HepG2 (cell line): ENCODE data around the gene TBC1D20. TPM values are rescaled to one million over a fixed set of nuclear protein-coding genes. Genes with fewer than 3 reads are reported as not detected.

ENCODE experiments used
- BRD4 ChIP-seq: sonication (generic); formaldehyde crosslinking; IDR thresholded peaks from 2 replicates; pipeline ENCODE4 v1.4.0; 2020; ENCODE audit warnings: missing genetic modification reagents
- CAMTA2 ChIP-seq: sonication (generic); formaldehyde crosslinking; IDR thresholded peaks from 2 replicates; pipeline ENCODE4 v1.4.0; 2020; ENCODE audit warnings: mild to moderate bottlenecking, missing genetic modification reagents, borderline replicate concordance
- CHD4 ChIP-seq: fragments of 200-600 bp; sonication (generic); IDR thresholded peaks from 2 replicates; pipeline ENCODE4 v1.7.0; 2017; ENCODE audit warnings: mild to moderate bottlenecking, low read length, borderline replicate concordance
- FOXP4 ChIP-seq: sonication (generic); formaldehyde crosslinking; IDR thresholded peaks from 2 replicates; pipeline ENCODE4 v1.4.0; 2020; ENCODE audit warnings: missing genetic modification reagents
- GATA4 ChIP-seq: sonication (generic); IDR thresholded peaks from 2 replicates; pipeline ENCODE4 v1.6.1; 2016; ENCODE audit warnings: antibody characterized with exemption, low read depth, borderline replicate concordance
- HNF4A ChIP-seq: sonication (generic); formaldehyde crosslinking; IDR thresholded peaks from 2 replicates; pipeline ENCODE4 v1.4.0; 2020; ENCODE audit warnings: missing genetic modification reagents
- MAF1 ChIP-seq: sonication (generic); formaldehyde crosslinking; IDR thresholded peaks from 2 replicates; pipeline ENCODE4 v1.5.0; 2020; ENCODE audit warnings: missing genetic modification reagents, borderline replicate concordance
- SAP130 ChIP-seq: IDR thresholded peaks from 2 replicates; pipeline ENCODE4 v1.6.1; 2016; ENCODE audit warnings: low read depth
- SETDB1 ChIP-seq: sonication (generic); formaldehyde crosslinking; IDR thresholded peaks from 2 replicates; pipeline ENCODE4 v1.5.1; 2020; ENCODE audit warnings: missing genetic modification reagents, mild to moderate bottlenecking, borderline replicate concordance
- SRY ChIP-seq: sonication (generic); formaldehyde crosslinking; IDR thresholded peaks from 2 replicates; pipeline ENCODE4 v1.8.0; 2022; ENCODE audit warnings: mild to moderate bottlenecking, missing genetic modification reagents
- STAT5B ChIP-seq: sonication (generic); formaldehyde crosslinking; IDR thresholded peaks from 2 replicates; pipeline ENCODE4 v1.4.0; 2020; ENCODE audit warnings: missing genetic modification reagents
- ZFP91 ChIP-seq: sonication (generic); formaldehyde crosslinking; IDR thresholded peaks from 2 replicates; pipeline ENCODE4 v1.9.0; 2022; ENCODE audit warnings: missing genetic modification reagents, mild to moderate bottlenecking, borderline replicate concordance
- ZMYM4 ChIP-seq: sonication (generic); formaldehyde crosslinking; IDR thresholded peaks from 2 replicates; pipeline ENCODE4 v1.8.1; 2023; ENCODE audit warnings: mild to moderate bottlenecking, missing genetic modification reagents
- ZNF556 ChIP-seq: sonication (generic); formaldehyde crosslinking; IDR thresholded peaks from 2 replicates; pipeline ENCODE4 v1.4.0; 2020; ENCODE audit warnings: mild to moderate bottlenecking, missing genetic modification reagents, borderline replicate concordance
- ZNF557 ChIP-seq: sonication (generic); formaldehyde crosslinking; IDR thresholded peaks from 2 replicates; pipeline ENCODE4 v1.4.0; 2020; ENCODE audit warnings: missing genetic modification reagents
- ZUFSP ChIP-seq: sonication (generic); formaldehyde crosslinking; IDR thresholded peaks from 2 replicates; pipeline ENCODE4 v1.9.0; 2021; ENCODE audit warnings: missing genetic modification reagents, mild to moderate bottlenecking, borderline replicate concordance
- polyA plus RNA-seq, 8 experiments: library from polyadenylated mRNA; depleted of rRNA in 3 of 8; stranded (reverse) in 7 of 8; unstranded in 1 of 8; fragments of >200 nt; fragmentation: Illumina TruSeq in 4 of 8; extraction: Trizol in 4 of 8; gene quantifications; 2 replicates each; pipeline versions ENCODE4 v1.2.1 to v1.2.3, GENCODE V29; 2011 to 2016; ENCODE audit warnings: low read depth in 4 of 8, missing spikeins in 1 of 8, mixed read lengths in 1 of 8; ENCODE audit not compliant: insufficient read depth in 1 of 8
- total RNA-seq, 5 experiments: library from RNA; depleted of rRNA; stranded (reverse); fragments of >200 nt; fragmentation: Illumina TruSeq; extraction: Trizol; gene quantifications; 2 replicates each; pipeline ENCODE4 v1.2.3, GENCODE V29; 2016; ENCODE audit warnings: low read depth in 1 of 5
- TF ChIP-seq, protein P1 (sequence below): IDR thresholded peaks from 2 replicates; pipeline ENCODE4 v1.6.1; 2016; ENCODE audit warnings: mild to moderate bottlenecking
- TF ChIP-seq, protein P2 (sequence below): IDR thresholded peaks from 2 replicates; pipeline ENCODE4 v1.4.0; 2020; ENCODE audit warnings: mild to moderate bottlenecking, missing genetic modification reagents

The TBC1D20 gene
- total and polyA plus RNA-seq, 2 of the 13 experiments (the other 11 are each of a cell fraction or from before 2014, with no cell fraction given), result 36.6 to 47.1 TPM

- 0 out of 2 replicates have a peak, but pooled peaks have one; percentile 70 for TF ChIP-seq ZUFSP (CRISPR knock-in tag)
- TF ChIP-seq MAF1 (CRISPR knock-in tag), result no peak
- TF ChIP-seq SETDB1 (CRISPR knock-in tag), result peak; percentile 96
- TF ChIP-seq ZNF556, result 0 out of 2 replicates have a peak, but pooled peaks have one; percentile 72
- peak; percentile 61; the same call in 1 of the 2 replicates for TF ChIP-seq ZMYM4 (CRISPR knock-in tag)
- no peak for TF ChIP-seq CAMTA2 (CRISPR knock-in tag)
- no peak for TF ChIP-seq STAT5B (CRISPR knock-in tag)
- TF ChIP-seq FOXP4 (CRISPR knock-in tag), result peak; percentile 88
- TF ChIP-seq ZNF557, result 0 out of 2 replicates have a peak, but pooled peaks have one; percentile 64
- peak; percentile 39; the same call in 1 of the 2 replicates for TF ChIP-seq CHD4
- TF ChIP-seq SRY, result no peak
- peak; percentile 72 for TF ChIP-seq HNF4A
- no peak; the same call in 1 of the 2 replicates for TF ChIP-seq ZFP91 (CRISPR knock-in tag)
- TF ChIP-seq, protein P1, sequence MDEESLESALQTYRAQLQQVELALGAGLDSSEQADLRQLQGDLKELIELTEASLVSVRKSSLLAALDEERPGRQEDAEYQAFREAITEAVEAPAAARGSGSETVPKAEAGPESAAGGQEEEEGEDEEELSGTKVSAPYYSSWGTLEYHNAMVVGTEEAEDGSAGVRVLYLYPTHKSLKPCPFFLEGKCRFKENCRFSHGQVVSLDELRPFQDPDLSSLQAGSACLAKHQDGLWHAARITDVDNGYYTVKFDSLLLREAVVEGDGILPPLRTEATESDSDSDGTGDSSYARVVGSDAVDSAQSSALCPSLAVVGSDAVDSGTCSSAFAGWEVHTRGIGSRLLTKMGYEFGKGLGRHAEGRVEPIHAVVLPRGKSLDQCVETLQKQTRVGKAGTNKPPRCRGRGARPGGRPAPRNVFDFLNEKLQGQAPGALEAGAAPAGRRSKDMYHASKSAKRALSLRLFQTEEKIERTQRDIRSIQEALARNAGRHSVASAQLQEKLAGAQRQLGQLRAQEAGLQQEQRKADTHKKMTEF, result 0 out of 2 replicates have a peak, but pooled peaks have one; percentile 41
- peak; percentile 75 for TF ChIP-seq GATA4
- TF ChIP-seq, protein P2, sequence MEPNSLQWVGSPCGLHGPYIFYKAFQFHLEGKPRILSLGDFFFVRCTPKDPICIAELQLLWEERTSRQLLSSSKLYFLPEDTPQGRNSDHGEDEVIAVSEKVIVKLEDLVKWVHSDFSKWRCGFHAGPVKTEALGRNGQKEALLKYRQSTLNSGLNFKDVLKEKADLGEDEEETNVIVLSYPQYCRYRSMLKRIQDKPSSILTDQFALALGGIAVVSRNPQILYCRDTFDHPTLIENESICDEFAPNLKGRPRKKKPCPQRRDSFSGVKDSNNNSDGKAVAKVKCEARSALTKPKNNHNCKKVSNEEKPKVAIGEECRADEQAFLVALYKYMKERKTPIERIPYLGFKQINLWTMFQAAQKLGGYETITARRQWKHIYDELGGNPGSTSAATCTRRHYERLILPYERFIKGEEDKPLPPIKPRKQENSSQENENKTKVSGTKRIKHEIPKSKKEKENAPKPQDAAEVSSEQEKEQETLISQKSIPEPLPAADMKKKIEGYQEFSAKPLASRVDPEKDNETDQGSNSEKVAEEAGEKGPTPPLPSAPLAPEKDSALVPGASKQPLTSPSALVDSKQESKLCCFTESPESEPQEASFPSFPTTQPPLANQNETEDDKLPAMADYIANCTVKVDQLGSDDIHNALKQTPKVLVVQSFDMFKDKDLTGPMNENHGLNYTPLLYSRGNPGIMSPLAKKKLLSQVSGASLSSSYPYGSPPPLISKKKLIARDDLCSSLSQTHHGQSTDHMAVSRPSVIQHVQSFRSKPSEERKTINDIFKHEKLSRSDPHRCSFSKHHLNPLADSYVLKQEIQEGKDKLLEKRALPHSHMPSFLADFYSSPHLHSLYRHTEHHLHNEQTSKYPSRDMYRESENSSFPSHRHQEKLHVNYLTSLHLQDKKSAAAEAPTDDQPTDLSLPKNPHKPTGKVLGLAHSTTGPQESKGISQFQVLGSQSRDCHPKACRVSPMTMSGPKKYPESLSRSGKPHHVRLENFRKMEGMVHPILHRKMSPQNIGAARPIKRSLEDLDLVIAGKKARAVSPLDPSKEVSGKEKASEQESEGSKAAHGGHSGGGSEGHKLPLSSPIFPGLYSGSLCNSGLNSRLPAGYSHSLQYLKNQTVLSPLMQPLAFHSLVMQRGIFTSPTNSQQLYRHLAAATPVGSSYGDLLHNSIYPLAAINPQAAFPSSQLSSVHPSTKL (CRISPR knock-in tag), result peak; percentile 45; the same call in 1 of the 2 replicates
- 0 out of 2 replicates have a peak, but pooled peaks have one; percentile 35 for TF ChIP-seq BRD4
- peak; percentile 52; the same call in 1 of the 2 replicates for TF ChIP-seq SAP130
These were observed 10.0 kb upstream of the TBC1D20 start (continued) for GRCh38 chr20:472137-472846.
